Breast epithelium (tissue), 4 donors: Measurements from ENCODE around the gene LAGE3. TPM values are rescaled to one million over a fixed set of nuclear protein-coding genes. Genes with fewer than 3 reads are reported as not detected.

Source experiments
- DNase-seq, 2 donors: peaks; one replicate each; pipeline ENCODE4 v3.0.0-alpha.2; 2019; ENCODE audit warnings: low spot score in 2 of 2
- H3K27ac ChIP-seq, 2 donors: fragments of 200-600 bp; sonication (generic) in 1 of 2; one replicate each; pipeline ENCODE4 v1.5.1; 2016 to 2019; ENCODE audit warnings: mild to moderate bottlenecking in 1 of 2
- H3K27me3 ChIP-seq, 2 donors: fragments of 200-600 bp; sonication (generic) in 1 of 2; one replicate each; pipeline versions ENCODE4 v1.5.1 to v1.6.0; 2017 to 2019; ENCODE audit warnings: control low read depth in 1 of 2, mild to moderate bottlenecking in 1 of 2
- H3K36me3 ChIP-seq: fragments of 200-600 bp; one replicate; pipeline ENCODE4 v1.5.1; 2019
- H3K4me1 ChIP-seq, 2 donors: fragments of 200-600 bp; sonication (generic); one replicate each; pipeline ENCODE4 v1.5.1; 2016 to 2019; ENCODE audit warnings: control low read depth in 1 of 2
- H3K4me3 ChIP-seq, 3 donors: fragments of 200-600 bp; sonication (generic); 1 replicate in 2 of 3; 2 replicates in 1 of 3; pipeline ENCODE4 v1.5.1; 2016 to 2019; ENCODE audit warnings: mild to moderate bottlenecking in 3 of 3, moderate library complexity in 2 of 3
- H3K9me3 ChIP-seq, 2 donors: fragments of 200-600 bp; sonication (generic) in 1 of 2; one replicate each; pipeline ENCODE4 v1.5.1; 2016 to 2019; ENCODE audit warnings: control low read depth in 1 of 2
- CTCF ChIP-seq, 3 donors: fragments of 450-650 bp; IDR thresholded peaks; one replicate each; pipeline ENCODE4 v1.5.1; 2016 to 2017; ENCODE audit warnings: antibody characterized with exemption in 3 of 3, mild to moderate bottlenecking in 3 of 3, moderate library complexity in 3 of 3
- POLR2A ChIP-seq: fragments of 450-650 bp; IDR thresholded peaks from one replicate; pipeline ENCODE4 v1.6.1; 2016; ENCODE audit warnings: antibody characterized with exemption, mild to moderate bottlenecking, moderate library complexity
- POLR2AphosphoS5 ChIP-seq, 3 donors: sonication (generic); formaldehyde crosslinking; IDR thresholded peaks; one replicate each; pipeline ENCODE4 v1.6.1; 2017; ENCODE audit warnings: antibody characterized with exemption in 3 of 3
- intact Hi-C: fragments of 100-400 bp; cut with DNase I; formaldehyde crosslinking; loops from one replicate; pipeline ENCODE4 v1.15.1; 2023; ENCODE audit warnings: low total_unique reads
- total RNA-seq, 3 donors: library from RNA; depleted of rRNA; stranded (reverse); fragments of >200 nt; gene quantifications; one replicate each; pipeline ENCODE4 v1.1.0, GENCODE V29; 2016

Gene LAGE3
- total RNA-seq, 3 donors from 2014 or later = 21.1 to 38.0 (median 28.8) TPM

GRCh38 chrX:154463611-154464220 is 15.4 kb downstream of the LAGE3 start:
- H3K4me1 ChIP-seq = no peaks in the 10 kb centered on the region
- no peak for DNase-seq
- no peak overlapping the region for H3K4me3 ChIP-seq
- H3K27me3 ChIP-seq = peaks cover 0 to 29% of the 10 kb centered on the region in 2 donors
- intact Hi-C loops = no loop called here
- TF ChIP-seq CTCF (IDR thresholded peaks at IDR 0.05) (no peak), POLR2AphosphoS5 (IDR thresholded peaks at IDR 0.05) (no peak), POLR2A (no peak)
- peaks cover 0 to 3% of the 10 kb centered on the region in 2 donors for H3K9me3 ChIP-seq
- H3K36me3 ChIP-seq = no peaks in the 10 kb centered on the region
- no peak overlapping the region for H3K27ac ChIP-seq

- no peak for DNase-seq
- H3K27me3 ChIP-seq = peaks cover 0 to 29% of the 10 kb centered on the region in 2 donors
- TF ChIP-seq POLR2A (no peak), POLR2AphosphoS5 (IDR thresholded peaks at IDR 0.05) (no peak), CTCF (IDR thresholded peaks at IDR 0.05) (no peak)
- H3K9me3 ChIP-seq = peaks cover 0 to 3% of the 10 kb centered on the region in 2 donors
- H3K27ac ChIP-seq = no peak overlapping the region
- H3K36me3 ChIP-seq = no peaks in the 10 kb centered on the region
- no peaks in the 10 kb centered on the region for H3K4me1 ChIP-seq
- no peak overlapping the region for H3K4me3 ChIP-seq
- intact Hi-C loops = no loop called here
These were observed 16.7 kb downstream of the LAGE3 start for GRCh38 chrX:154462396-154462795.

GRCh38 chrX:154460326-154460725 is 18.8 kb downstream of the LAGE3 start:
- no peaks in the 10 kb centered on the region for H3K4me1 ChIP-seq
- no peak for DNase-seq
- H3K27me3 ChIP-seq = peaks cover 0 to 13% of the 10 kb centered on the region in 2 donors
- H3K27ac ChIP-seq = no peak overlapping the region
- intact Hi-C loops = no loop called here
- no peaks in the 10 kb centered on the region for H3K36me3 ChIP-seq
- no peak overlapping the region for H3K4me3 ChIP-seq
- peaks cover 0 to 3% of the 10 kb centered on the region in 2 donors for H3K9me3 ChIP-seq
- no peak for TF ChIP-seq POLR2A
- no peak for TF ChIP-seq POLR2AphosphoS5 (IDR thresholded peaks at IDR 0.05)
- TF ChIP-seq CTCF (IDR thresholded peaks at IDR 0.05) = no peak

- Histone ChIP-seq H3K4me3 (peak overlapping the region in 2 of 3 donors; percentile 61 to 80), H3K27ac (peak overlapping the region in 1 of 2 donors; percentile 0), H3K36me3 (no peaks in the 10 kb centered on the region), H3K27me3 (peaks cover 0 to 9% of the 10 kb centered on the region in 2 donors), H3K4me1 (no peaks in the 10 kb centered on the region), H3K9me3 (peaks cover 0 to 1% of the 10 kb centered on the region in 2 donors)
- intact Hi-C loops = no loop called here
- no peak for DNase-seq
- no peak for TF ChIP-seq POLR2AphosphoS5 (IDR thresholded peaks at IDR 0.05)
- no peak for TF ChIP-seq POLR2A
These were observed 19.2 kb downstream of the LAGE3 start for GRCh38 chrX:154459832-154460231.

- Histone ChIP-seq H3K4me1 (no peaks in the 10 kb centered on the region), H3K9me3 (no peaks in the 10 kb centered on the region), H3K27me3 (peaks cover 0 to 4% of the 10 kb centered on the region in 2 donors), H3K4me3 (peak overlapping the region; percentile 55 to 80 (median 61)), H3K36me3 (no peaks in the 10 kb centered on the region), H3K27ac (peak overlapping the region in 1 of 2 donors; percentile 0)
- TF ChIP-seq CTCF (IDR thresholded peaks at IDR 0.05) = no peak
- TF ChIP-seq POLR2A = no peak
- TF ChIP-seq POLR2AphosphoS5 (IDR thresholded peaks at IDR 0.05) = no peak
- DNase-seq = no peak
- intact Hi-C loops = no loop called here
These were observed 19.9 kb downstream of the LAGE3 start for GRCh38 chrX:154458954-154459778.
